ENCODE results near the gene MCRIP1. TPM values are rescaled to one million over a fixed set of nuclear protein-coding genes. Genes with fewer than 3 reads are reported as not detected.

MCRIP1 gene
- polyA plus RNA-seq, 1 donor: 135 TPM

DNA sequence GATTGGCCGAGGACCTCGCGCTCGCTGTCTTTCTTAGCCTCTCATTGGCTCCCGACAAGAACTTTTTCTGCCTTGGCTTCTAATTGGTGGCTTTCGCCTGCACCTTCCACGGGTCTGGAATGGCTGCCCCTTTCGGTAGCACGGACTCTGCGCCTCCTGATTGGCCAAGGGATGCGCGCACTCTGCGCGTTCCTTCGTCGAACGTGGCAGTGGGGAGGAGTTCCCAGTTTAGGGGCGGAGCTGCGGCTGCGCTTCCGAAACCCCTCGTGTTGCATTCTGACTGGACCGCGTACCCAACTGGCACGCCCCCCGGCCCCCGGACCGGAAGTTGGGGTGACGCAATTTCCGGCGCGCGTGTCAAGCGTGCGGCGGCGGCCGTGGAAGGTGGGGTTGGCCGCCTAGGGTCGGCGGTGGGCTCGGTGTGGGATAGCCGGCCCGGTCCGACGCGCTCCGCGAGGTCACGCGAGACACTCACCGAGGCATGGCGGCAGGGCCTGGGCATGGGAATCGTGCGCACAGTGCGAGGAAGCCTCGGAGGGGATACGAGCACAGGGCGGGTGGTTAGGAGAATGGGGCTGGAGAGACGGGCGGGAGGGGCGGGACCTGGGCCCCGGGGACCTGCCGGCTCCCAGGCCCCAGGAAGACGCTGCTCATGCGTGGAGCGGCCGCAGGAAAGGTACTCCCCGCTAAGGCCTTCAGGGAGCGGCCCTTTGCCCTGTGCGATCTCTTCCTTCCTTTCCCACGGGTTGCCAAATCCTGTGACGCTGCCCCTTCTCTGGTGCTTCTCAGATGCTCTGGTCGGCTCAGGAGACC is 27.9 kb upstream of the MCRIP1 start:
- peak; percentile 100 for DNase-seq

GRCh38 chr17:81859906-81860755 is 27.0 kb upstream of the MCRIP1 start, which contains the start of gene P4HB:
P4HB (minus strand) TSS chr17:81860535; CDS start chr17:81860471, 64 bp downstream.
- DNase-seq: no peak

- DNase-seq: no peak
Measured at GRCh38 chr17:81858967-81859905, 26.1 kb upstream of the MCRIP1 start.

DNA sequence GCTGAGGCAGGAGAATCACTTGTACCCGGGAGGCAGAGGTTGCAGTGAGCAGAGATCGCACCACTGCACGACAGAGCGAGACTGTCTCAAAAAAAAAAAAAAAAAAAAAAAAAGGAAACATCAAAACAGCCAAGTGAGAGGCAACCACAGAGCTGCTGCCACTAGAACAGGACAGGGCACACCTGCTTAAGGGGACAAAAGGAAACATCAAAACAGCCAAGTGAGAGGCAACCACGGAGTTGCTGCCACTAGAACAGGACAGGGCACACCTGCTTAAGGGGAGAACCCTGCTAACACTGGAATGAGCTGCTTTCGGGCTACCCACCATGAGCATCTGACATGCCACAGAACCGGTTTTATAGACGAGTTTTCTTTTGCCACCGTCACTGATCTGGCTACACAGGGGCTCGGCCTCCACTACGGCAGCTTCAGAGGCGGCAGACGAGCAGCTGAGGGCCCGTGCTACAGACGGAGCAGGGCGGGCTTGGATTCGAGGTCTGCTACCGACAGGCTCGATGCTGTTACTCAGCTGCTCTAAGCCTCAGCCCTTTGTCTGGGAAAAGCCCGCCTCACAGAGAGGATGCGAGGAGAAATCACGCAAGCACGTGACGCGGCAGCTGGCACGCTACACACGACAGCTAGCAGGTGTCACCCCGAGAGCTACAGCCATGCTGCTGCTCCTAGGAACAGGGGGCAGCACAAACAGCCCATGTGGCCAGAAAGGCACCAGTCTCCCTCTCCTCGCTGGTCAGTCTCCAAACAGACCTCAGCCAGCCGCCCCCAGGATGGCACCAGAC is 25.3 kb upstream of the MCRIP1 start:
- DNase-seq: no peak

DNA sequence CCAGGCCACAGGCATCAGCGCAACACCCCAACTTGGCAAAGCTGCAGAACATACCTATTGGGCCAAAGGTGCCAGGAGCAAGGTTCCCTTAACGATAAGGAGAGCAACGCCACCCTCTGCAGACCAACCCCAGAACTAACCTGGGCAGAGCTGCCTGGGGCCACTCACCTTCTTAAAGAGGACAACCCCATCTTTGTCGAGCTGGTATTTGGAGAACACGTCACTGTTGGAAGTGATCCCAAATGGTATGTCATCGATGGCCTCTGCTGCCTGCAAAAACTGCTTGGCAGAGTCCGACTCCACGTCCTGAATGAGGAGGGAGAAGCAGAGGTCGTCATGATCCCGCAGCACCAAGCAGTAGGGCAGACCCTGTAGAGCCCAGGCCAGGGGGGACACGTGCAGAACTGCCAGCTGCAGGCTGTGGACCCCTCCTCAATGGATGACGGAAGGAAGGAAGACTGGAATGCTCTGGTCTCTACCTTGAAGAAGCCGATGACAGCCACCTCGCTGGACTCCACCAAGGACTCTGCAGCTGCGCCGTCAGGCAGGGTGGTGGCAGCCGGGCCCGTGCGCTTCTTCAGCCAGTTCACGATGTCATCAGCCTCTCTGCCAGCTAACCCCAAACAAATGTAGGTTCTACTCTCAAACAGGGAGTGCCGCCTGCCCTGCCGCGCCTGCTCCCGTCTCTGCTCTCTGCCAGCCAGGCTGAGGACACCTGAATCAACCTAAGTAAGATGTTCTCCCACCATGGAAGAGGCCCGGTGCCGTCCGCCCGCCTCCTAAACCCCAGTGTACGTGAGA is 22.1 kb upstream of the MCRIP1 start:
- DNase-seq: no peak

DNA sequence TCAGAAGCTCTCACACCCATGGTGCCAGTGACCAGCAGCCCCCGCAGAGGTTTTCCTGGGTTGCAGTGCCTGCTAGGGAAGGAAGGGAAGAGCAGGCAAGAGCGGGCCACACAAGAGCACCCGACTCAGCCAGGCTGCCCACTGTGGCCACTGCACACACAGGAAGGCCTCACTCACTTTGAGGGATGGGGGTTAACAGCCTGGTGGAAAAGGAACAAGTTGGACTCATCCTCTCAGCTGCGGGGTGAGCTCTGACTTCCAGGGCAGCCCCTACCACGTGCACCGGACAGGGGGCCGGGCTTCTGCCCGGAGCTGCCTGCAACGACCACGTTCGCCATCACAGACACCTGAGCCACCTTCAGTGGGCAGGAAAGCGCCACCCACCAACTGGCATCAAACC is 19.1 kb upstream of the MCRIP1 start:
- DNase-seq: no peak

DNA sequence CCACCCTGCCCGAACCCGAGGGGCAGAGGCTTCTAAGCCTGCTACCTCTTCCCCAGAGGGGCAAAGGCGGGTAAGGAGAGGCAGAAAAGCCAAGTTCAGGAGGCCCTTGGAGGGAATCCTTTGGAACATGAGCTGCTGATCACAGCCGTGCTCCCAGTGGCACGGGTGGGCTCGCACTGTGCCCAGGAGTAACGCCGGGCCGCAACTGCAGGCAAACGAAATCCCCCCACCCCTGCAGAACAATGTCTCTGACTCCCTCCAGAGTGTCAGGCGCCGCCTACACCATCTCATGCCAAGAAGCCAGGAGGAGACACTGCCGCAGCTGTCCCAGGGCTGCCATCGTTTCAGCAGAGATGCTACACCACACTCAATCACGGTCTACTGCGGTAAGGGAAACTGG is 18.3 kb upstream of the MCRIP1 start:
- DNase-seq: no peak

GRCh38 chr17:81849457-81849856 is 16.4 kb upstream of the MCRIP1 start:
- DNase-seq: no peak

DNA sequence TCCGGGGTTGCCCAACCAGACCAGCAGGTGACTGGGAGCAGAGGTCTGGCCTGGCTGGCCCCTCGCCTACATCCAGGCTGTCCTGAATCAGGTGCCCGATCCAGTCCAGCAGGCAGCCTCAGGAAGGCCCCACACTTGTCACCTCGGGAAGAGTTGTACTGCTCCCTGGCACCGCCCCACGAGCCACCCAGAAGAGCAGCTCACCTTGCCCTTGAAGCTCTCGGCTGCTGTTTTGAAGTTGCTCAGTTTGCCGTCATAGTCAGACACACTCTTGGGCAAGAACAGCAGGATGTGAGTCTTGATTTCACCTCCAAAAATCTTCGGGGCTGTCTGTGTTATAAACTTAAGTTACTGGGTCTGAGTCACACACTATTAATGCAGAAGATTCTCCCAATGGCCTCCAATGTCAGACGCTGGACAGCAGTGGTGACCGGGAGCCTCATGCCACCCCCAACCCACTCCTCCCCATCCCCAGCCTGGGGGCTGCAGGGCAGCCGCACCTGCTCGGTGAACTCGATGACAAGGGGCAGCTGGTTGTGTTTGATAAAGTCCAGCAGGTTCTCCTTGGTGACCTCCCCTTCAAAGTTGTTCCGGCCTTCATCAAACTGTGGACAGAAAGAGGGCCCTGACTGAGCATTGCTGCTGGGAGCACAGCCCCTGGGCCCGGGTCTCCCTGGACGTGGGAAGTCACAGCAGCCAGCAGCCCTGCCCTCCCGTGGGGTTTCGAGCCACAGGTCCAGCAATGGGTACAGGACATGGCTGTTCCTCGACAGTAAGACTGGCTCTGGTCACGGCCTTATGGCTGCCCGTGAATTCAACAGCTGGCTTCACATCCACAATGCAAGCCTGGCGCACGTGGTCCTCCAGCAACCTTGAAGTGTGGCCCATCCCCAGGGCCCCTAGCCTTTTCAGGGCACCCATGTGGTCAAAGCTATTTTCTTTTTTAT is 13.9 kb upstream of the MCRIP1 start:
- DNase-seq: no peak

DNA sequence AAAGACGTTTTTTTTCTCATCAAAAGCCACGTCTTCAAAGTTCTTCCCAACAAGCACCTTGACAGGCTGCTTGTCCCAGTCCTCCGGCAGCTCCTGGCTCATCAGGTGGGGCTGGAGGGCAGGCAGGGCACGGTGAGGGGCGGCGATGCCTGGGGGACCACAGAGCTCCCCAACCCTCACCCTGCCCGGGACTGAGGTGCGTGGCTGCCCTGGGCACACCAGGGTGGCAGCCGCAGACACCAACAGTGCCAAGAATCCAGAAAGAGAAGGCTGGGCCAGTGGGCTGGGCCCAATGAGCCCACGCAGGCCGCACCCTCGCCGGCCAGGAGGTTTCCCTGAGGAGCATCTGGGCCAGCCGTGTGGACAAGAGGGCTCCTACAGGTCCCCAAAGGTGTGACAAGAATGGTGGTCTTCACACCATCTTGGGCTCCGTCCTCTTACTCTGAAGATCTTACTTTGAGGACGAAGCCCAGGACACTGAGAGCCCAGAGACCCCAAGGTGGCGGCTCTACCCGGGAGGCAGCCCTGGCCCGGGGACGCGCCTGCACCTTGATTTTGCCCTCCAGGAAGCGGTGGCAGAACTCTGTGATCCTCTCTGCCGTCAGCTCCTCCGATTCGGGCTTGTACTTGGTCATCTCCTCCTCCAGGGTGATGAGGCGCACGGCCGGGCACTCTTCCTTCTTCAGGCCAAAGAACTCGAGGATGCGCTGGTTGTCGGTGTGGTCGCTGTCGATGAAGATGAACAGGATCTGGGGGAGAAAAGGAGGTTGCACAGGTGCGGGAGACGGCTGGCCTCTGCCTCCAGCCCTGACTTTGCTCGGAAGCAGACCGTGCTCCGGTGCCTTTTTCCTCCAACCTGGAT is 13.0 kb upstream of the MCRIP1 start:
- DNase-seq: no peak

- DNase-seq: no peak
Measured at GRCh38 chr17:81845361-81845760, 12.3 kb upstream of the MCRIP1 start.

DNA sequence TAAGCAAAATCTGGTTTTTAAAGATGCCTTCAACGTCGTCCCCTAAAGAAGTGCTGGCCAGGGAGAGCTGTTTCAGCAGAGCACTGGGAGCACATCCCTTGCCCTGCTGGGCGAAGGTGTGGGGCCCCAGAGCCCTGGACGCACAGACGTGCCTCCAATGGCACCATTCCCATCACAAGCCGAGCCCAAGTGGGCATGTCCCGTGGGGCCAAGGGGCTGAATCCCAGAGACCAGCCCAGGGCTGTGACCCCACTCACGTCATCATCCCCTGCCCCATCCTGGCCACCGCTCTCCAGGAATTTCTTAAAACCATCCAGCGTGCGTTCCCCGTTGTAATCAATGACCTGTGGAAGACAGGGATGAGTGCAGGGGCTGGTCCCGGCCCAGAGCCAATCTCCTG is 11.8 kb upstream of the MCRIP1 start:
- no peak for DNase-seq

GRCh38 chr17:81844327-81844851 is 11.3 kb upstream of the MCRIP1 start:
- no peak for DNase-seq

- no peak for DNase-seq
Measured at GRCh38 chr17:81843713-81844326, 10.7 kb upstream of the MCRIP1 start.

DNA sequence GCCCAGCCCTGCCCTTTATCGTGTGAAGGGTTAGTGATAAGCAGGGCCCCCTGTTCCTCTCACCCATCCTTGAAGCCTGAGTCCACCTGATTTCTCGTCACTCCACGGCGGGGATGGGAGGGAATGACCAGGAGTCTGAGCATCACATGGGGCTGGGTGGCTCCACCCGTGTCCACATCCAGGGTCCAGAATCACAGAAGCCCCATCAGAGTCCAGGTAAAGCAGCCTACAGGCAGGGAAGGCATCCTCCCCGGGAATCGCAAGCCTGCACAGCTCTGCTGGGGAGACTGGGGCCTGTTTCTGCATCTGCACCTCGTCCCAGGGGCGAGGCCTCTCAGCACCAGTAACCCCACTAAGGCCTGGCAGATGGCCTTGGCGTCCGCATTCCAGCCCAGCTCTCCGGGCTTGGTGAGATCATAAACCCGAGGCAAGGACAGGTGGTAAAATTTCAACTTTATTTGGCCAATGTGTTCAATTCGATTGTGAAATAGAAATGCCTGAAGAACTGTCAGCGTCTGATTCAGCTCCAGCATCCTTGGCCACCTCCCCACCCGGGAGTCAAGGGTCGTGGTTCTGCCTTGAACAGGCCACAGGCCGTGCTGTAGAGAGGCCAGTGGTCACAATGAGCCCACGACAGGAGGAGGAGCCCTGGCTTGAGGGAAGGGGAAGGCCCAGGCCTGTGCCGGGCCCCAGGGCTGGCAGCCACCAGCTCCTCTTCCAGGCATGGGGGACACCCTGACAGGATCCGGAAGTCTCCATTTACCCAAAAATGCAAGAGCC is 9.8 kb upstream of the MCRIP1 start:
- no peak for DNase-seq

- DNase-seq: no peak
Measured at GRCh38 chr17:81842378-81842724, 9.3 kb upstream of the MCRIP1 start.

DNA sequence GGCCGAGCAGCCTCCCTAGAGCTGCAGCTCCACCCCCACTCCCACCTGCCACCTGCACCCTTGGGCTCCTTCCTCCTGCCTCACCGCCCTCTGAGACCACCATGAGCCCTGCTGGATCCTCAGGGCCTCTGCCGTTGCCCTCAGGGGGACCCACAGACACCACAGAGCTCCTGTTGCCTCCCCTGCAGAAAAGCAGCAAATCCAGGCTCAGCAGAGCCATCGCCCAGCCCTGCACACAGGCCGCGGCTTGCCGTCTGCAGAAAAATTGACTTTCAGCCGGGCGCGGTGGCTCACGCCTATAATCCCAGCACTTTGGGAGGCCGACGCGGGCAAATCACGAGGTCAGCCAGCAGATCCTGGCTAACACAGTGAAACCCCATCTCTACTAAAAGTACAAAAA is 8.8 kb upstream of the MCRIP1 start:
- no peak for DNase-seq

Measured in hindlimb muscle (tissue), 1 donor.